HepG2 (cell line): Measurements from ENCODE around the gene CARS2. TPM values are rescaled to one million over a fixed set of nuclear protein-coding genes. Genes with fewer than 3 reads are reported as not detected.

Experiments
- AHDC1 ChIP-seq: sonication (generic); formaldehyde crosslinking; IDR thresholded peaks from 2 replicates; pipeline ENCODE4 v1.5.1; 2020; ENCODE audit warnings: mild to moderate bottlenecking, missing genetic modification reagents, borderline replicate concordance
- LBX2 ChIP-seq: sonication (generic); formaldehyde crosslinking; IDR thresholded peaks from 2 replicates; pipeline ENCODE4 v1.5.0; 2020; ENCODE audit warnings: missing genetic modification reagents, mild to moderate bottlenecking, borderline replicate concordance
- MEIS1 ChIP-seq: sonication (generic); formaldehyde crosslinking; IDR thresholded peaks from 2 replicates; pipeline ENCODE4 v1.9.0; 2021; ENCODE audit warnings: mild to moderate bottlenecking, missing genetic modification reagents, moderate library complexity, borderline replicate concordance
- NRL ChIP-seq: sonication (generic); formaldehyde crosslinking; IDR thresholded peaks from 2 replicates; pipeline ENCODE4 v1.5.0; 2020; ENCODE audit warnings: missing genetic modification reagents, mild to moderate bottlenecking, moderate library complexity, borderline replicate concordance
- PHF21A ChIP-seq: sonication (generic); formaldehyde crosslinking; IDR thresholded peaks from 2 replicates; pipeline ENCODE4 v1.5.0; 2020; ENCODE audit warnings: mild to moderate bottlenecking, missing genetic modification reagents
- POGK ChIP-seq: sonication (generic); formaldehyde crosslinking; conservative IDR thresholded peaks from 2 replicates; pipeline ENCODE4 v1.8.0; 2022; ENCODE audit warnings: mild to moderate bottlenecking, moderate library complexity, missing genetic modification reagents
- SKI ChIP-seq: fragments of 450-650 bp; IDR thresholded peaks from one replicate; pipeline ENCODE4 v1.6.1; 2018; ENCODE audit warnings: mild to moderate bottlenecking; ENCODE audit not compliant: partially characterized antibody
- SYNCRIP ChIP-seq: fragments of 200-400 bp; formaldehyde crosslinking; IDR thresholded peaks from 2 replicates; pipeline ENCODE4 v1.6.1; 2018; ENCODE audit warnings: mild to moderate bottlenecking, low read depth, low read length; ENCODE audit not compliant: insufficient read depth
- TEAD3 ChIP-seq: optimal IDR thresholded peaks from 2 replicates; pipeline ENCODE3; 2016; ENCODE audit warnings: borderline replicate concordance
- ZBTB43 ChIP-seq: sonication (generic); formaldehyde crosslinking; conservative IDR thresholded peaks from 2 replicates; pipeline ENCODE4 v1.4.0; 2020; ENCODE audit warnings: missing genetic modification reagents
- ZBTB44 ChIP-seq: sonication (generic); formaldehyde crosslinking; IDR thresholded peaks from 2 replicates; pipeline ENCODE4 v1.4.0; 2020; ENCODE audit warnings: missing genetic modification reagents
- ZNF224 ChIP-seq: sonication (generic); formaldehyde crosslinking; IDR thresholded peaks from 2 replicates; pipeline ENCODE4 v1.5.0; 2020; ENCODE audit warnings: mild to moderate bottlenecking, missing genetic modification reagents
- ZNF672 ChIP-seq: sonication (generic); formaldehyde crosslinking; IDR thresholded peaks from 2 replicates; pipeline ENCODE4 v1.8.1; 2022; ENCODE audit warnings: missing genetic modification reagents
- ZNF7 ChIP-seq: IDR thresholded peaks from 2 replicates; pipeline ENCODE4 v1.6.1; 2016; ENCODE audit warnings: missing biosample characterization, missing genetic modification reagents
- polyA plus RNA-seq, 8 experiments: library from polyadenylated mRNA; depleted of rRNA in 3 of 8; stranded (reverse) in 7 of 8; unstranded in 1 of 8; fragments of >200 nt; fragmentation: Illumina TruSeq in 4 of 8; extraction: Trizol in 4 of 8; gene quantifications; 2 replicates each; pipeline versions ENCODE4 v1.2.1 to v1.2.3, GENCODE V29; 2011 to 2016; ENCODE audit warnings: low read depth in 4 of 8, missing spikeins in 1 of 8, mixed read lengths in 1 of 8; ENCODE audit not compliant: insufficient read depth in 1 of 8
- total RNA-seq, 5 experiments: library from RNA; depleted of rRNA; stranded (reverse); fragments of >200 nt; fragmentation: Illumina TruSeq; extraction: Trizol; gene quantifications; 2 replicates each; pipeline ENCODE4 v1.2.3, GENCODE V29; 2016; ENCODE audit warnings: low read depth in 1 of 5

The CARS2 gene
- total and polyA plus RNA-seq, 2 of the 13 experiments (the other 11 are each of a cell fraction or from before 2014, with no cell fraction given) = 41.1 to 59.3 TPM

- no peak for TF ChIP-seq MEIS1 (CRISPR knock-in tag)
- no peak for TF ChIP-seq ZNF672 (CRISPR knock-in tag)
- TF ChIP-seq SKI = no peak
- peak; percentile 54; the same call in 1 of the 2 replicates for TF ChIP-seq NRL (CRISPR knock-in tag)
- no peak for TF ChIP-seq ZNF224 (CRISPR knock-in tag)
- peak; percentile 61 for TF ChIP-seq TEAD3 (CRISPR knock-in tag)
- TF ChIP-seq PHF21A (CRISPR knock-in tag) = peak; percentile 74; the same call in 1 of the 2 replicates
- TF ChIP-seq ZBTB44 = no peak
- peak; percentile 28; the same call in 1 of the 2 replicates for TF ChIP-seq AHDC1 (CRISPR knock-in tag)
- no peak for TF ChIP-seq ZNF7 (CRISPR knock-in tag)
- TF ChIP-seq LBX2 = no peak
- TF ChIP-seq SYNCRIP = no peak
- no peak for TF ChIP-seq ZBTB43 (CRISPR knock-in tag)
- TF ChIP-seq POGK (CRISPR knock-in tag) = peak; percentile 69; the same call in 1 of the 2 replicates
These were observed 90.4 kb downstream of the CARS2 start, which contains the start of gene NAXD (continued) for GRCh38 chr13:110615322-110616102.
